IPS-18c (cell line): Measurements from ENCODE around the gene SPOP.
"Not testable (repeated sequence)": the region's sequence is repeated elsewhere in the genome, so short reads cannot be mapped to it uniquely, and the experiment has no call there.

Experiments used
- H3K4me3 ChIP-seq: 2 replicates; pipeline ENCODE4 v1.7.0; 2013; ENCODE audit warnings: low read depth, mild to moderate bottlenecking, low read length, moderate library complexity; ENCODE audit not compliant: insufficient read depth
- H3K9me3 ChIP-seq: one replicate; pipeline ENCODE4 v1.6.1; 2013; ENCODE audit warnings: mild to moderate bottlenecking, low read length, moderate library complexity; ENCODE audit not compliant: control insufficient read depth, insufficient read depth

Gene SPOP

GRCh38 chr17:49556223-49556943, 121.5 kb downstream of the SPOP start:
- Histone ChIP-seq H3K4me3 (no peak overlapping the region), H3K9me3 (no peaks in the 10 kb centered on the region)

GRCh38 chr17:49555495-49556222, 122.2 kb downstream of the SPOP start:
- H3K9me3 ChIP-seq: no peaks in the 10 kb centered on the region
- H3K4me3 ChIP-seq: no peak overlapping the region

- no peak overlapping the region for H3K4me3 ChIP-seq
- H3K9me3 ChIP-seq: no peaks in the 10 kb centered on the region
These were observed 123.0 kb downstream of the SPOP start for GRCh38 chr17:49554694-49555494.

GRCh38 chr17:49553676-49554335, 124.1 kb downstream of the SPOP start:
- Histone ChIP-seq H3K9me3 (no peaks in the 10 kb centered on the region), H3K4me3 (no peak overlapping the region)

- no peak overlapping the region for H3K4me3 ChIP-seq
- H3K9me3 ChIP-seq: no peaks in the 10 kb centered on the region
These were observed 125.7 kb downstream of the SPOP start for GRCh38 chr17:49552070-49552751.

DNA sequence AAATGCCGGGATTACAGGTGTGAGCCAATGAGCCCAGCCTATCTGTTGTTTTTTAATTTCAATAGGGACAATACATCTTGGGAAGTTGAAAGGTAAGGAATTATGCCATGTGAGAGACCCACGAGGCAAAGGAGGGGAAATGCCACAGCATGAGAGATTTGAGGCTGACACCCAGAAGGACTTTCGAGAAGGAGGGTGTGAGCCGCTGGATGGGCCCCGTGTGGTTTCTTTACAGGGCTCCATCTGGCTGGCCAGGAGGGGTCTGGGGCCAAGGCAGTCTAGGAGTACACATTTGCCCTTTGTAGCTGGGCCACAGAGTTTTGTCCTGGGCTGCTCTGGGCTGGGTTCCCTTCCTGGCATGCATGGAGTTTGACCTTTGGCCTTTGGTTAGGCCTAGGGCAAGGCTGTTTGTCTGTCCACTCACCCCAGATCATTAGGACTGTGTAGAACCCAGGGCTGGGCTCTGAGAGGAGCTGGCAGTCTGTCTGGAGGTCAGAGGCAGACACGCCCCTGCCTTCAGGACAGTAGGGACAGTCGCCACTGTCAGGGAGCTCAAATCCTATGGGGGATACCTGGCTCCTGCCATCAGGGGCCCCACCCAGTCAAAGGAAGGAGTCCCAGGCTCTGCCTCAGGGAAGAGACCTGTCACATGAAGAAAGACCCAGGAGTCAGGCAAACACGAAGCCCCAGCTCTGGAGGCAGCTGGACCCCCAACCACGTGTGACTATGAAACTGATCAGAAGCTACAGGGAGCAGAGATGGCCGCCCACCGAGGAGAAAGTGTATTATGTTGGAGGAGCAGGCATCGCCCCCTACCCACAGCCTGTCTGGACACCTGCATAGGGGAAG, 126.5 kb downstream of the SPOP start:
- no peak overlapping the region for H3K4me3 ChIP-seq

DNA sequence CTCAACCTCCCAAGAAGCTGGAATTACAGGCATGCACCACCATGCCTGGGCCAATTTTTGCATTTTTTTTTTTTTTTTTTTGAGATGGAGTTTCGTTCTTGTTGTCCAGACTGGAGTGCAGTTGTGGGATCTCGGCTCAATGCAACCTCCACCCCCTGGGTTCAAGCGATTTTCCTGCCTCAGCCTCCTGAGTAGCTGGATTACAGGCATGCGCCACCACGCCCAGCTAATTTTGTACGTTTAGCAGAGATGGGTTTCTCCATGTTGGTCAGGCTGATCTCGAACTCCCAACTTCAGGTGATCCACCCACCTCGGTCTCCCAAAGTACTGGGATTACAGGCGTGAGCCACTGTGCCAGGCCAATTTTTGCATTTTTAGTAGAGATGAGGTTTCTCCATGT, 127.1 kb downstream of the SPOP start:
- H3K9me3 ChIP-seq, H3K4me3 ChIP-seq: not testable (repeated sequence)

More for the DNA sequence above, 126.5 kb downstream of the SPOP start:
- H3K9me3 ChIP-seq: no peaks in the 10 kb centered on the region

DNA sequence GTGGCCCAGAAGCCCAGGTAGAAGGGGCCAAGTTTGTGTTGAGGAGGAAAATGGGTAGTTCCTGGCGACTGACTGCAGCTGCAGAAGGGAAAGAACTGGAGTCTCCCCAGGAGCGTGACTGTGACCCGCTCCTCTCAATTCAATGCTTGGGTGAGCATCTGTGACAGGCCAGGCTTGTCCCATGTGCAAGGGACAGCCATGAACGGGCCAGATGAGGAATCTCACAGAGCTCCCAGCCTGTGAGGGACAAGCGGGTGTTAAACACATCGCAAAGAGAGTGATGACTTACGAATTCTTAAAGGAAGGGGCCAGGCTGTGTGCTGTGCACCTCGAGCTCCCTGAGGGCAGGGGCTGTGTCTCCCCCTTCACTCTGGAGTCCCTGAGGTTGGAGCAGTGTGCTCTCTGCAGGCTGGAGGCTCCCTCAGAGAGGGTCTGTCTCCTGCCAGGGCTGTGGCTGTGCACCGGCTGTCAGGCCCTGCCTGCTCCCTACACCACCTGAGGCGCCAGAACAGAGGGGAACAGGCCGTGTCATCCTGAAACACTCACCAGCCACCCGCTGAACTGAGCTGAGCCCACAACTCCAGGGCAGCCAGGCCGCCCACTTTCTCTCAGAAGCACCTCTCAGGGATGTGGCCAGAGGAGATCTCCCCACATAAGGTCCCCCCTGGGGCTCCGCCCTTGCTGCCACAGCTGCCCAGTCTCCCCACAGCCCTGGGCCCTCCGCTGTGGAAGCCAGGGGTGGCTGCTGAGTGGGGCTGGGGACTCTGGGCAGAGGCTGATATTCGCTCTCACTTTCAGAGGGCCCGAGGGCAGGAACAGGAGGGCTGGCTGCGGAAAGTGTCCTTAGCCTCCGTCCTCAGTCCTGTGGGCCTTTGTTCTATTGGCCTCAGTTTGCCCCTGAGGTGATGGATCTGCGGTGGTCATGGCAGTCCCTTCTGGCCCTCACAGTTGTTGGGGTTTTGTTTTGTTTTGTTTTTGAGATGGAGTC, 127.9 kb downstream of the SPOP start:
- no peaks in the 10 kb centered on the region for H3K9me3 ChIP-seq
- H3K4me3 ChIP-seq: no peak overlapping the region

DNA sequence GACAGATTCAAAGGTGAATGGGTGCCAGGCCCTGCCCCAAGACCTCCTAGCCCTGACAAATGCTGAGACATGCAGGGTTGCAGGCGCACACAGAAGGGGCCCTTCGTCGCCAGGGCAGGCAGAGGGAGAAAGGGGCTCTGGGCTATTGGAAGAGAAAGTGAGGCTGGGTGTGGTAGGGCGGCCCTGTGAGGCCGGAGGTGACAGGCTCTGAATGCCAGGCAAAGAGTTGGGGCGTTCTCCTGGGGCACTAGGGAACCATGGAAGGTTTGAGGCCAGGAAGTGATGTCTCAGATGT, 128.6 kb downstream of the SPOP start:
- no peaks in the 10 kb centered on the region for H3K9me3 ChIP-seq
- no peak overlapping the region for H3K4me3 ChIP-seq
